Activated naive CD4-positive, alpha-beta T cell treated with anti-CD3 and anti-CD28 coated beads for 36 hours (primary cell): ENCODE measurements around the gene RERG. TPM values are rescaled to one million over a fixed set of nuclear protein-coding genes. Genes with fewer than 3 reads are reported as not detected.

Source experiments
- CTCF ChIA-PET: fragments of 350-600 bp; sonication (Branson Sonifier 250); formaldehyde crosslinking; loops from one replicate; lab custom pipeline; 2021; ENCODE audit warnings: antibody characterized with exemption; lab: Charles Lee
- DNase-seq: peaks from one replicate; pipeline ENCODE4 v3.0.0-alpha.2; 2020
- H3K27ac Mint-ChIP-seq: one replicate; pipeline ENCODE4 v1.8.0; 2021; ENCODE audit warnings: mild to moderate bottlenecking, mixed read lengths
- H3K27me3 Mint-ChIP-seq: one replicate; pipeline ENCODE4 v1.8.0; 2021; ENCODE audit warnings: low read depth, mixed read lengths
- H3K36me3 Mint-ChIP-seq: one replicate; pipeline ENCODE4 v1.8.0; 2021; ENCODE audit warnings: low read depth, mixed read lengths
- H3K4me1 Mint-ChIP-seq: one replicate; pipeline ENCODE4 v1.8.0; 2021; ENCODE audit warnings: low read depth, mixed read lengths
- H3K4me3 Mint-ChIP-seq: one replicate; pipeline ENCODE4 v1.8.0; 2021; ENCODE audit warnings: mild to moderate bottlenecking, moderate library complexity, mixed read lengths
- H3K9me3 Mint-ChIP-seq: one replicate; pipeline ENCODE4 v1.8.0; 2021; ENCODE audit warnings: mixed read lengths
- intact Hi-C: fragments of 100-400 bp; cut with micrococcal nuclease; formaldehyde crosslinking; loops from one replicate; pipeline ENCODE4 v1.15.1; 2023
- total RNA-seq, 2 experiments: library from RNA; stranded (reverse); gene quantifications; one replicate each; pipeline ENCODE4 v1.2.3, GENCODE V29; 2021

RERG gene
- total RNA-seq, 2 experiments from 2014 or later, result not detected

GRCh38 chr12:15180325-15180724 is 40.9 kb downstream of the RERG start:
- intact Hi-C loops, result no loop called here
- no peak for DNase-seq
- no peaks in the 10 kb centered on the region for H3K36me3 Mint-ChIP-seq
- no peaks in the 10 kb centered on the region for H3K4me1 Mint-ChIP-seq
- CTCF ChIA-PET, result interaction anchor here (1.2 kb wide), 3 partner anchors 9 to 42 kb away, joined by 3 to 5 read pairs (median 3); no protein-coding TSS in a partner anchor
- H3K9me3 Mint-ChIP-seq, result no peaks in the 10 kb centered on the region
- peaks cover 12% of the 10 kb centered on the region for H3K27me3 Mint-ChIP-seq
- no peak overlapping the region for H3K4me3 Mint-ChIP-seq
- no peak overlapping the region for H3K27ac Mint-ChIP-seq

GRCh38 chr12:15179672-15180071 is 41.5 kb downstream of the RERG start:
- H3K4me1 Mint-ChIP-seq, result no peaks in the 10 kb centered on the region
- no peak overlapping the region for H3K27ac Mint-ChIP-seq
- no peaks in the 10 kb centered on the region for H3K36me3 Mint-ChIP-seq
- intact Hi-C loops, result no loop called here
- no peak for DNase-seq
- CTCF ChIA-PET, result no interaction called here
- H3K27me3 Mint-ChIP-seq, result peaks cover 12% of the 10 kb centered on the region
- H3K4me3 Mint-ChIP-seq, result no peak overlapping the region
- H3K9me3 Mint-ChIP-seq, result no peaks in the 10 kb centered on the region

GRCh38 chr12:15173142-15173541 is 48.1 kb downstream of the RERG start:
- Mint-ChIP-seq H3K36me3 (no peaks in the 10 kb centered on the region), H3K27ac (no peak overlapping the region), H3K4me3 (no peak overlapping the region), H3K4me1 (no peaks in the 10 kb centered on the region), H3K9me3 (no peaks in the 10 kb centered on the region), H3K27me3 (peaks cover 16% of the 10 kb centered on the region)
- intact Hi-C loops, result no loop called here
- CTCF ChIA-PET, result no interaction called here
- DNase-seq, result no peak

- CTCF ChIA-PET, result interaction anchor here (0.7 to 1.7 kb wide), 2 partner anchors 9 to 49 kb away, joined by 3 to 5 read pairs; no protein-coding TSS in a partner anchor
- DNase-seq, result no peak
- intact Hi-C loops, result no loop called here
- no peak overlapping the region for H3K27ac Mint-ChIP-seq
- H3K4me3 Mint-ChIP-seq, result no peak overlapping the region
- H3K36me3 Mint-ChIP-seq, result no peaks in the 10 kb centered on the region
- H3K4me1 Mint-ChIP-seq, result no peaks in the 10 kb centered on the region
- H3K27me3 Mint-ChIP-seq, result peaks cover 12% of the 10 kb centered on the region
- H3K9me3 Mint-ChIP-seq, result no peaks in the 10 kb centered on the region
These were observed 49.0 kb downstream of the RERG start for GRCh38 chr12:15172060-15172822.

- Mint-ChIP-seq H3K4me3 (no peak overlapping the region), H3K36me3 (no peaks in the 10 kb centered on the region), H3K27ac (no peak overlapping the region), H3K9me3 (no peaks in the 10 kb centered on the region), H3K27me3 (peaks cover 8% of the 10 kb centered on the region), H3K4me1 (no peaks in the 10 kb centered on the region)
- intact Hi-C loops, result no loop called here
- DNase-seq, result no peak
- CTCF ChIA-PET, result interaction anchor here (1.7 kb wide), 1 partner anchor 10 kb away, joined by 5 read pairs; no protein-coding TSS in a partner anchor
These were observed 50.1 kb downstream of the RERG start for GRCh38 chr12:15171012-15171655.

GRCh38 chr12:15168026-15168678 is 53.1 kb downstream of the RERG start:
- no peaks in the 10 kb centered on the region for H3K9me3 Mint-ChIP-seq
- no peak overlapping the region for H3K4me3 Mint-ChIP-seq
- no peak for DNase-seq
- CTCF ChIA-PET, result no interaction called here
- H3K27me3 Mint-ChIP-seq, result peaks cover 4% of the 10 kb centered on the region
- H3K27ac Mint-ChIP-seq, result no peak overlapping the region
- no peaks in the 10 kb centered on the region for H3K36me3 Mint-ChIP-seq
- no peaks in the 10 kb centered on the region for H3K4me1 Mint-ChIP-seq
- intact Hi-C loops, result no loop called here

- no peak for DNase-seq
- no peaks in the 10 kb centered on the region for H3K4me1 Mint-ChIP-seq
- no peak overlapping the region for H3K27ac Mint-ChIP-seq
- H3K36me3 Mint-ChIP-seq, result no peaks in the 10 kb centered on the region
- intact Hi-C loops, result no loop called here
- H3K9me3 Mint-ChIP-seq, result no peaks in the 10 kb centered on the region
- no peaks in the 10 kb centered on the region for H3K27me3 Mint-ChIP-seq
- CTCF ChIA-PET, result interaction anchor here (0.6 to 1.9 kb wide), 3 partner anchors 12 to 511 kb away, joined by 3 to 4 read pairs (median 3); partner anchors contain the start of gene RERG
- H3K4me3 Mint-ChIP-seq, result no peak overlapping the region
These were observed 56.1 kb downstream of the RERG start for GRCh38 chr12:15165012-15165659.

- H3K36me3 Mint-ChIP-seq, result no peaks in the 10 kb centered on the region
- H3K27ac Mint-ChIP-seq, result no peak overlapping the region
- H3K27me3 Mint-ChIP-seq, result no peaks in the 10 kb centered on the region
- H3K4me3 Mint-ChIP-seq, result no peak overlapping the region
- intact Hi-C loops, result no loop called here
- CTCF ChIA-PET, result interaction anchor here (1.1 kb wide), 1 partner anchor 12 kb away, joined by 3 read pairs; no protein-coding TSS in a partner anchor
- DNase-seq, result no peak
- no peaks in the 10 kb centered on the region for H3K4me1 Mint-ChIP-seq
- no peaks in the 10 kb centered on the region for H3K9me3 Mint-ChIP-seq
These were observed 57.9 kb downstream of the RERG start for GRCh38 chr12:15163030-15163976.

- no peak for DNase-seq
- no peak overlapping the region for H3K4me3 Mint-ChIP-seq
- H3K27ac Mint-ChIP-seq, result no peak overlapping the region
- intact Hi-C loops, result no loop called here
- H3K4me1 Mint-ChIP-seq, result no peaks in the 10 kb centered on the region
- no peaks in the 10 kb centered on the region for H3K9me3 Mint-ChIP-seq
- H3K36me3 Mint-ChIP-seq, result no peaks in the 10 kb centered on the region
- H3K27me3 Mint-ChIP-seq, result no peaks in the 10 kb centered on the region
- CTCF ChIA-PET, result no interaction called here
These were observed 63.1 kb downstream of the RERG start for GRCh38 chr12:15158083-15158482.

- no peaks in the 10 kb centered on the region for H3K36me3 Mint-ChIP-seq
- no peak overlapping the region for H3K27ac Mint-ChIP-seq
- intact Hi-C loops, result no loop called here
- no peak overlapping the region for H3K4me3 Mint-ChIP-seq
- DNase-seq, result no peak
- no peaks in the 10 kb centered on the region for H3K4me1 Mint-ChIP-seq
- no peaks in the 10 kb centered on the region for H3K9me3 Mint-ChIP-seq
- H3K27me3 Mint-ChIP-seq, result no peaks in the 10 kb centered on the region
- CTCF ChIA-PET, result interaction anchor here (1.0 kb wide), 1 partner anchor 47 kb away, joined by 3 read pairs; no protein-coding TSS in a partner anchor
These were observed 63.9 kb downstream of the RERG start for GRCh38 chr12:15157269-15157671.

- no peak for DNase-seq
- CTCF ChIA-PET, result interaction anchor here (0.9 to 4.4 kb wide), 2 partner anchors 9 to 66 kb away, joined by 3 to 24 read pairs; partner anchors contain the start of gene RERG
- Mint-ChIP-seq H3K27me3 (peaks cover 8% of the 10 kb centered on the region), H3K4me3 (no peak overlapping the region), H3K9me3 (no peaks in the 10 kb centered on the region), H3K4me1 (no peaks in the 10 kb centered on the region), H3K27ac (no peak overlapping the region), H3K36me3 (no peaks in the 10 kb centered on the region)
- intact Hi-C loops, result no loop called here
These were observed 65.9 kb downstream of the RERG start for GRCh38 chr12:15155271-15155670.
